Measurements from ENCODE around the gene PDE4B.
"Not testable (repeated sequence)": the region's sequence is repeated elsewhere in the genome, so short reads cannot be mapped to it uniquely, and the experiment has no call there.

Gene PDE4B

DNA sequence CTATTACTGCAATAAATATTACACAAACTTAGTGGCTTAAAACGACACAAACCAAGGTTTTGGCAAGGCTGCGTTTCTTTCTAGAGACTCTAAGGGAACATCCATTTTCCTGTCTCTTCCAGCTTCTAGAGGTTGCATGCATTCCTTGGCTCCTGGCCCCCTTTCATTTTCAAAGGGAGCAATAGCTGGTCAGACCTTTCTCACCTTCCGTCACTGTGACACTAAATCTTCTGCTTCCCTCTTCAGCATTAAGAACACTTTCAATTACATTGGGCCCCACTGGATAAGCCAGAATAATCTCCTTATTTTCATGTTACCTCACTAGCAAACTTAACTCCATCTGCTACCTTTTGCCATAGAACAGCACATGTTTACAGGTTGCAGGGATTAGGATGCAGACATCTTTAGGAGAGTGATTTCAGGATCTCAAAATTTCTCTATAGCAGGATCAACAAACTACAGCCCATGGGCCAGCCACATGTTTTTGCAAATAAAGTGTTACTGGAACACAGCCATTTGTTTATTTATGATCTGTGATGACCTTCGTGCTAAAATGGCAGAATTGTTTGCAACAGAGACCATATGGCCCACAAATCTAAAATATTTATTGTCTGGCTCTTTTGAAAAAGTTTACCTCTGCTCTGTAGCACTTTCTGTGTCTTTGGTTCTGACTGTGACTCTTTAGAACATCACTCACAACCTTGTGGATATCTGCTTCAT, 519.7 kb downstream of the PDE4B start:
- no peak for DNase-seq (ENCODE audit: low spot score)

DNA sequence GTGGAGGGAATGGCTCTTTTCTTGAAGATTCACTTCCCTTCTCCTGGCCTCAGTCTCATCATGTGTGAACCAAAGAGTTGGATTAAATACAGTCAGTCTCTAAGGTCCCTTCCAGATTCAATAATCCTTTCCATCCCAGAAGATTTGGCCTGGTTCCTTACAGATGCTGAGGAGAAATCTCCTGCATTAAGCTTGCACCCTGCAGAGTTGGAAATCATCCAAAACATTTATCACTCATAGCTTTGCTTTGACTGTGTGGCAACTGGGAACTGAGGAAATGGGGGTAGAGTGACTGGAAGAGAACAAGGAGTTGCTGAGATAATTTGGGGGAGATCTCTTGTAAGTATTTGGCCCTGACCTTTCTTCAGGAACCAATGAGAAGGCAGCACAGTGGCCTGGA, 520.7 kb downstream of the PDE4B start:
- no peak for DNase-seq (ENCODE audit: low spot score)

DNA sequence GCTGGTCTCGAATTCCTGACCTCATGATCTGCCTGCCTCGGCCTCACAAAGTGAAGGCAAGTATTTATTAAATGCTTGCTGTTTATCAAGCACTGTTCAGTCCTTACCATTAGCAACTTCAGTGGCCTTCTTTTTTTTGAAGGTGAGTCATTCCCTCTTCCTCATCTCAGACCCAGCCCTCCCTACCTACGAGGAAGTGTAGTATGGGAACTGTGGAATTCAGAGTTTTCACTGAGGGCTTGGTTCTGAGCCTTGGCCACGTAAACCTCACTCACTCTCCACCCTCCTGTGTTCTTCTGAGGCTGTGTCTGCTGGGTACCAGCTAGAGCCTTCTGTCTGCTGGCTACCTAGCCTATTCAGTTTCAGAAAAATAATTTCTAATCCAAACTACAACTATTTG, 523.0 kb downstream of the PDE4B start:
- DNase-seq (ENCODE audit: low spot score): no peak

DNA sequence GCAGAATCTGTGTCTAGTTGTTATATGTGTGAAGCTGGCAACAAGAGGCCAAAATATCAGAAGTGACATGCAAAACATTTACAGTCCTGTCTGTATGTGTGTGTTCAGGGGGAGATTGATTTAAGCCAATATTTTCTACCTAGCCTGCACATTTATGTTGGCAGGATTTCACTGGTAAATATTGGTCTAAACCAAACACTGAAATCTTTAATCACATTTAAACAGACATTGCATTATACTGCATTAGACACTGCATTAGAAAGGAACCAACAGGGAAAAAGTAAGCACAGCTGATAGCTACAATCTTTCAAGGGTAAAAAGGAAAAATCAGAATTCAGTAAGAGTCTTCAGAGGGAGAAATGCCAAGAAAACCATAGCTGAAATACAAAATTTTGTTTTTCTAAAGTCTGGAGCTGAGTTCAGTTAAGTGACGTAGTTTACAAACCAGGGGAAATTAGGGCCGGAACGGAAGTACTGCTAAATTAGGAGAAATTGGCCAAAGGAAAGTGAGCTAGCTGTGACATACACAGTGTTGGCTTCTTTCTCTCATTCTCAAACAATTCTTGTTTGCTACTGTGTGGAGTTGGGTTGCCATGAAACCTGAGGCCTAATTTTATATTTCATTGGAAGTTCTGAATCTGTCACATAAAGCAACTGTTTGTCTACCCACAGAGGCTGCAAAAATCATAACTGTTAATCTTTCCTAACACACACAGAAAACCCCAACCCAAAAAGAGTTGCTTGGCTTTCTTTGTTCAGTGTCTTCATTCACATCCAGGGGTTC, 524.0 kb downstream of the PDE4B start:
- DNase-seq (ENCODE audit: low spot score): no peak

DNA sequence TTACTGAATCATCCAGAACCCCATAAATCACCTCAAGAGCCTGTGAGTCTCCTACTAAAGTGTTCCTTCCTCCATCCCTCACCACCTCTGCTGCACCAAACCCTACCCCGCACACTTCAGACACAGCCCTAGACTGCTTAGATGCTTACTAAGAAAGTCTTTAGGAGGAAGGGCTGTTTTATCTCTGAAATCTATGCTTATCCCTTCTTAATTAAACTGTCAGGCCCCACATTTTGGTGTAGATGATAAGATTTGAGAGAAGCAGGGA, 524.5 kb downstream of the PDE4B start:
- no peak for DNase-seq (ENCODE audit: low spot score)

DNA sequence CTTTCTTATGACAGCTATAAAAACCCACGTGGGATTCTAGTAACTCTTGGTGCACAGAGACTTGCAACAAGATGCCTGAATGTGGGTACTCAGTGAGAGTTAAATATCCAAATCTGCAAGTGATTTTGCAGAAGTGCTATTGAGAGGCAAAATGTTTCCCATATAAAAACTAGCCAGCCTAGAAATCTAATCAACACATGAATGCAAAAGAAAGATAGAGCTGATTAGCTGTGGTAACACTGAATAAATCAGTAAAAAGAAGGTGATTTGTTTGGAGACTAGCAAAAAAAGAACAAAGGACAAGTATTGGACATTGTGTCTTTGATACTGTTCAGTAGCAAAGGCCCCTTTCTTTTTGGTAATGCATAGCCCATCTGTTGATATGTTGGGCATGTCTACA, 527.5 kb downstream of the PDE4B start:
- no peak for DNase-seq (ENCODE audit: low spot score)

DNA sequence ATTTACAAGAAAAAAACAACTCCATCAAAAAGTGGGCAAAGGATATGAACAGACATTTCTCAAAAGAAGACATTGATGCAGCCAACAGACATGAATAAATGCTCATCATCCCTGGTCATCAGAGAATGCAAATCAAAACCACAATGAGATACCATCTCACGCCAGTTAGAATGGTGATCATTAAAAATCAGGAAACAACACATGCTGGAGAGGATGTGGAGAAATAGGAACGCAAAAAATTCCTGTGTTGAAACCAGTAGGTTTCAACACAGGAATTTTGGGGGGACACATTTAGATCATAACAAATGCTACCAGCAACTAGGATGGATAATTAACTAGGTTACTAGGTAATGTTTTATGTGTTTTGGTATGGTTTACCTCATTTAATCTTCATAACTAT, 529.8 kb downstream of the PDE4B start:
- not testable (repeated sequence) for DNase-seq (ENCODE audit: low spot score)

DNA sequence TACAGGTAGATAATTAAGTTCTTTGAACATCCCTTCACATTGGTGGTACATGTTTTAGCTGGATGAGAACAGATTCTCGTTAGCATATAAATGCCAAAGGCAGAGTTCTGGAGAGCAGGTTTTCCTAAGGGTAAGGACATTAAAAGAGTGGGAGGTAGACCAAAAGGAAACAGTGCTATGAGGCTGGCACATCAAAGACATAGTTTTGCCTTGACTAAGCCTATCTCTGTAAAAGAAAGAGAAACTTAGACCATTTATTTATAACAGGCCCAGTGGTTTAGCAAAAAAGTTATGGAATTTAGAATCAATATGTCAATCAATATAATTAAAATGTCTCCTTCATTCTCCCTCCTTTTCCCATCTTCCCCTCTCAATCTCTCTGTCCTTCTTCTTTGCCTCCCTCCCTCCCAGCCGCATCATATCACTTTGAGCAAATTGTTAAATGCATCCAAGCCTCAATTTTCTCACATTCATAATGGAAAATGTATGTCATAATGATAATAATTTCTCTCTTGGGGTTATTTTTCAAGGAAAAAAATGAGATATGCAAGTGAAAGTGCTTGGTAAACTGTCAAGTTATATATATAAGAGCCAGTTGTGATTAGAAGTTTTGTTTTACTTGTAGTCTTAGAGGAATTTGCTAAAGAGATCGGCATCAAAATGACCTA, 531.4 kb downstream of the PDE4B start:
- no peak for DNase-seq (ENCODE audit: low spot score)

DNA sequence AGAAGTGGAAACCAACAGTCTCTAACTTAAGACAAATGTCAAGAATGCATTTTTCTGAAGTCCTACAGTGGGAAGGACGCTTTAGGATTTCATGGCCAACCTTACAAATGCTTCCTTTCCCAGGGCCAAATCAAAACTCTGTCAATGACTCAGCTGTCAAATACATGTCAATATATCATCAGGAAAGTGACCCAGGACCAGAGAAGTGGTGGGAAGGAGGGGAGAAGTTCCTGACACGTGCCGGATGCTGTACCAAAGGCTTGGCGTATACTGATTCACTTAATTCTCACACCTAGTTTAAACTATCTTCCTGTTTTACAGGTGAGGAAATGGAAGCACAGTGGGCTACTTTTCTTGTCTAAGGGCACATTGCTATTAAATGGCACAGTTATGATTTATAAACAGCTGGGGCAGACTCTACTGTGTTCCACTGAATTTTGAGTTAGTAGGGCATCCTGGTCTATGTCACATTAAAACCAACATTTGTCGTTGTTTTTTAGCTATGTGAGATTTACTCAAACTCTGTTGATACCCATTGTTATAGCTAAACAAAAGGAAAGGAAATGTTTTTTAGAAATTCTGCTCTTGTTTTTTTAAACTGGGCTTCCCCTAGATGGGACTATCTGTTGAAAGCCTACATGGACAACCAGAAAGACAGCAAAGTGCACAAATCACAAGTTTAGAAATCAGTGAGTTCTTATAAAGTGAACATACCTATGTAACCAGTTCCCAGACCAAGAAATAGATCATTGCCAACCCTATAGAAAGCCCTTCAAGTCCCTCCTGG, 533.1 kb downstream of the PDE4B start:
- DNase-seq (ENCODE audit: low spot score): no peak

DNA sequence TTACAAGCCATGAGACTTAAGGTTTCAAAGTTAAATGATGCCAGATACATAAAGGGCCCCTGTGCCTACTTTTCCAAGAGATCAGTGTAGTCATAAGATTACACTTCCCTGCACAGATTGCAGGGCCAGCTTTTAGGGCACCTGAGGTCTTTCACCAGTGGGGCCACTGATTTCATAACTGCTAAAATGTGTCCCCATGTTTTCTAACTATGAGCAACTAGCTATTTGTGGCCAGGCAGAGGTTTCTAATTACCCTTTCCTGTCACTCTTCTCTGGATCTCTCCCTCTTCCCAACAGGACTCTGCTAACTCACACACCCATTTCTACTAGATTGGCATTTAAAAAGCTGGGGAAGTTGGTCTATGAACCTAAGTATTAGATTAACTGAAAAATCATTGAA, 534.2 kb downstream of the PDE4B start:
- no peak for DNase-seq (ENCODE audit: low spot score)

DNA sequence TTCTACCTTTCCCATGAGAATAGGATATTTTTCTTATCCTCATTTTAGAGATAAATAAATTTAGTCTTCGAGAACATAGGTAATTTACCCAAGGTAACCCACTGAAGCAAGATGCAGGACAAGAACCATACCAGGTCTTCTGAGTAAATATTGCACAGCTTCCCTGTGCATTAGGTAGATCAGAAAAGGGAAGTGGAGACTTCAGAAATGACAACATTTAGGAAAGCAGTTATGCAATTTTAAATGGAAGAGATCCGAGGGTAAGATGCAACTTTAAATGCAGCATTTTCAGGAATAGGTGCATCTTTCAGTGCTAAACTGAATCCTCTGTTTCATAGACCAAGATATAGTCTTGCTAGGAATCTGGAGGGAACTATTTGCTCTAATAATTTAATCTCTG, 534.9 kb downstream of the PDE4B start:
- no peak for DNase-seq (ENCODE audit: low spot score)

DNA sequence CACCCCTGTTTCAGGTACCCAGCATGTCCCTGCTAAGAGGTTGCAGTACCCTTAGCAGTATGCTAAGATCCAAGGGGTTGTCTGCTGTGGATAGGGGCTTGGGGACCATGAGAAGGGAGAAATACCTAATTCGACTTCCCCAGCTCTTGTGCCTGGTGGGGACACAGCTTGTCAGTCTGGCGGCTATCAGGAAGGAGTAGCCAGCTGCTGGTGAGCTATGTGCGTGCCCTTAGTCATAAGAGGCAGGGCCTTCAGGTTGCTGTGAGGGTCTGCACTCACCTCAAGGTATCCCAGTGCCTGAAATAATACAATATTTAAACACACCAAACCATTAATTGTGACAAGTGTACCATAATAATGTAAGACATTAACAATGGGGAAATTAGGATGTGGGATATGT, 536.2 kb downstream of the PDE4B start:
- DNase-seq (ENCODE audit: low spot score): no peak

DNA sequence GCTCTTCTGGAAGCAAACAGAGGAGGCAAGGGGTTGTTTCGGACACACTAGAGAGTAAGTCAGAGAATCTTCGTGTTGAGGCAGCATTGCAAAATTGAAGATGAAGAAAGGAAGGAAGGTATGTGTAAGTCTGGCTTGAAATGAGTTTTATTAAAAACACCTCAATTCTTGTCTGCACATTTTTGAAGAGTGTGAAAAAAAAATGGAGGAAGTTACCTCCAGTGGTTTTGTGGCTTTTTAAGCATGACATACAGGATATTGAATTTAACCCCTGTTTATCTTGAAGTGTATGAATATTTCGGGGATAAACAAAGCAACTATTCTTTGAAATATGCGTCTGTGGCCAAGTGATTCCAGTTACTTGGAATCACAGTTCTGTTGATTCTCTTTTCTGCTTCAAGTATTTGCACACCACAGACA, 538.0 kb downstream of the PDE4B start:
- no peak for DNase-seq (ENCODE audit: low spot score)

DNA sequence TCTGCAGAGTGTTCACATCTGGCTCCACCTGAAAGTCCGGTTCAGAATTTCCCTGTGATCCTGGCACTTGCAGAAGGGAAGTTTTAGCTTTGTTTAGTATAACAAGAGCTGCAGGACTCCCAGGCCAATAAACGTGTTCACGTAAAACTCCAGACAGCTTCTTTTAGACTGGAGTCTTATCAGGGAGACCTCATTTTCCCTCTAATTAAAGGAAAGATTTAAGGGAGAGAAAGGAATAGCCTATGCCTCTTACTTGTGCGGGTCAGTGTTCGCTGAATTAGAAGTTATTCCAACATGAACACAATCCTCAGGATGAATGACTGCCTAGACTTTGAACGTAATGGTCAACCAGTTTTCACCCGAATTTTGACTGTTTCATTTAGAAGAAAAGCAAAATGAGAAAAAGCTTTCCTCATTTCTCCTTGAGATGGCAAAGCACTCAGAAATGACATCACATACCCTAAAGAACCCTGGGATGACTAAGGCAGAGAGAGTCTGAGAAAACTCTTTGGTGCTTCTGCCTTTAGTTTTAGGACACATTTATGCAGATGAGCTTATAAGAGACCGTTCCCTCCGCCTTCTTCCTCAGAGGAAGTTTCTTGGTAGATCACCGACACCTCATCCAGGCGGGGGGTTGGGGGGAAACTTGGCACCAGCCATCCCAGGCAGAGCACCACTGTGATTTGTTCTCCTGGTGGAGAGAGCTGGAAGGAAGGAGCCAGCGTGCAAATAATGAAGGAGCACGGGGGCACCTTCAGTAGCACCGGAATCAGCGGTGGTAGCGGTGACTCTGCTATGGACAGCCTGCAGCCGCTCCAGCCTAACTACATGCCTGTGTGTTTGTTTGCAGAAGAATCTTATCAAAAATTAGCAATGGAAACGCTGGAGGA, 539.2 kb downstream of the PDE4B start:
- no peak for DNase-seq (ENCODE audit: low spot score)

DNA sequence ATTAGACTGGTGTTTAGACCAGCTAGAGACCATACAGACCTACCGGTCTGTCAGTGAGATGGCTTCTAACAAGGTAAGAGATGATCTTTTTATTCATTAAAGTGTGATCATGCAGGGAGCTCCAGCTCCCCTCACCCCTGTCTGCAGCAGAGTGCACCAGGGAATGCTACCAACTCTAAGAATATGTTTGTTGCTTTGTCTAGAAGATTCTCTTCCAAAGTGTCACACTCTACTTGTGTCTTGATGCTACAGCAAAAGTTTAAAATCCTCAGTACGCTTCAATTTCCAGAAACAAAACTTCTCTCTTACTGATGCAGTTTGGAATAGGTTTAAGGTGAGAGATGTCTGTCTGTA, 539.8 kb downstream of the PDE4B start:
- no peak for DNase-seq (ENCODE audit: low spot score)

DNA sequence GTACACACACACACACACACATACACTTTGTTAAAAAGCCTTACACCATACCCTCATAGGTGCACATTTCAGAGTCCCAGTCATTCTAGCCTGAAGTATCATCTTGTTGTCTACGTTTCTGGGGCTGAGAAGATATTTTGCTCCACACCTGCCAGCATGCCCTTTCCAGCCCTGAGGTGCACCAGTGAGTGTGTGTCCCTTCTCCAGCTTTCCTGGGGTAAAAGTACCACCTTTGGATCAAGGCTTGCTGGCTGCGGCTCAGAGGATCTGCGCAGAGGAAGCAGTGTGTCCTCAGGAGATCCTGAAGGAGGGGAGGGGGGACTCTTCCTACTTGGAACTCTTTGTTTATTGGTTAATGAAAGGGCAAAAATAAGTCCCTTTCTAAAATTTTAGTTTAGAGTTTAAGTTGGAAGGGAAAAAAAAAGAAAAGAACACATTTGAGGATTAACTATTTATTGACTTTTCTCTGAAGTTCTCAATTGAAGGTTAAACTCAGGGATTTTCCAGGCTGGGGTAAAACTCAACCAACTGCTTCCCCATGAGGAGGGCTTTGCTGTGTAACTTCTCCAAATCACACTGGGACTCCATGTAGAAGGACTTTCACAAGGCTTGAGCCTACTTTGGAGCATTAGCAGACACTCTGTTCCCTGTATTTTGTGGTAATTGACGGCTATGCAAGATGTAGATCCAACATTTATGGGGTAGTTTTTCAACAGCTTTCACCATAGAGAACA, 540.9 kb downstream of the PDE4B start:
- no peak for DNase-seq (ENCODE audit: low spot score)

DNA sequence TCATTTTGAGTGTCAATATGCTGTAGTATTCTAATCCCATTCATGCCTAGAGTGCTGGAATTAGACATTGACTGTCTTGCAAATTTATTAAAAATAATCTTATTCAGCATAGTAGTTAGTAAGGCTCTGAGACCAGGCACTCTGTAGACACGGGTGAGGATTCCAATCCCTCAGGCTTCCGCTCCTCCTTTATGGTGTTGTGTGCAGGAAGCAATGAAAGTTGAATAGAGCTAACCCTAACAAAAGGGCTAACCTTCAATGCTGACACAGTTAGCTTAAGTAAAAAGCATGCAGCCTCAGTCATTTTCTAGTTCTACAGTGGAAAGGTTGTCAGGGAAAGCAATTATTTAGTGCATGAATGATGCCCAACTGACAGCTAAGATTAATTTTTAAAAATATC, 541.6 kb downstream of the PDE4B start:
- DNase-seq (ENCODE audit: low spot score): no peak

DNA sequence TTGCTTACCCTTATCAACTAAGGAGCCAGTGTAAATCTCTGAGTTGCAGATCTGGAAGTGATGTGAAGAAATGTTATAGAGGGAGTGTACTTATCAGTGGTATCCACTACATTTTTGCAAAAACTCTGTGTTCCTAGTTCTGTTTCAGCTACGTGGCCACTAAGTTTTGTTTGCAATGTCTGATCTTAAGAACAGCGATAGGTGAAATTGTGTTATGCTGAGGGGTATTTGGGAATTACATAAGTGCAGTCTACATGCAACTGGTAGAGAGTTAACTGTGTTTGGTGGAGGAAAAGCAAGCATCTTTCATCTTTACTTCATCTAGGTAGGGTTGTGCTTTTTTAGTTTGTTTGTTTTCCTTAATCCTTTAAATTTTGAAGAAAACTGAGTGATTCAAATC, 542.4 kb downstream of the PDE4B start:
- no peak for DNase-seq (ENCODE audit: low spot score)

DNA sequence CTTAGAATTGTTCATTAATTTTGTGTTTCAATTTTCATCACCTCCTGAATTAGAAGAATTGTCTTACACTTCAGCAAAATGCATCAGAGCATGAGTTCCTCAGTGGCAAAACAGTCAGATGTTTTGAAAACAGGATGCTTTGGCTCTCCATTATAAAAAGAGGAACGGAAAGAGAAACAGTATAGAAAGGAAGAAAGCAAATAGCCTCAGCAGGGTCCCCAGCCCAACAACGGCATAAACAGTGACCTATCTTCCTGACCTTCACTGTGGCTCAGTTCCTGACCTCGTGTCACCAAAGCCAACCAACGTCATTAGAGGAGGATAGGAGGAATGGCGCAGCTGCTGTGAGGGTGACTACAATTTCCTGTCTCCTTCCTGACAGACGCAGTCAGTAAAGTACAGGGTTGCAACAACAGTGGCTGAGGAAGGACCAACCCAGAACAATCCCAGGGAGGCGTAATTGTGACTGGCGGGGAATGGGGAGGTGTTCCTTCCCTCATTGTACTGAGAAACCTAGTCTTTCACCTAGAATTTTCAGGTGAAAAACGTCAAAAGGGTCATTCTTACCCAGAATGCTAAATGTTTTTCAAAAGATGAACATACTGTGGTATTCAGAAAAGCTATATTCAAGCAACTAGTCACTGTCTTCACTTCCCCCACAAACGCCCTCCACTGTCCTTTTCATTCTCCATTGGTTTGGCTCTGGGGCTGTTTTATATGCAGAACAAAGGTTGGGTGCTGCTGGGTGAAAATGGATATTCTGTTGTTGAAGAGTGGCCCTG, 543.4 kb downstream of the PDE4B start:
- DNase-seq (ENCODE audit: low spot score): no peak

DNA sequence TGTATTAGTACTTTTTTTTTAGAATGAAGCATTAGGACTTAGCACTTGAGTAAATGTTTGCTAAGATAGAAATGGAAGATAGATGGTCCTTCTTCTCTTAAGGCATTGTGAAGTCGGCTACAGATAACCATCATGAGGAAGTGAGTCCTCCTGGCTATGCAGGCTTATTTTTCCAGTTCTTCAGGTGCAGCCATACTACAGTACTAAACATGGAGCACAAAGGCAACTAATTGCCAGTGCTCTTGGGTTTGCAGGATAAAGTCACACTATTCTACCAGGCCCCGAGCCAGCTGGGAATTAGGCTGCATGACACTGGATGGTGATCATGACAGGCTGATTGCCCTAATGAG, 543.9 kb downstream of the PDE4B start:
- DNase-seq (ENCODE audit: low spot score): no peak
